Measurements from ENCODE around the gene ALDH1L1. TPM values are rescaled to one million over a fixed set of nuclear protein-coding genes. Genes with fewer than 3 reads are reported as not detected.

ALDH1L1 gene
- total RNA-seq, 1 experiment from 2014 or later, result not detected

- Histone ChIP-seq H3K9me2 (replicated peaks; ENCODE audit: low read length) (no peaks in the 10 kb centered on the region), H3K4me1 (ENCODE audit: insufficient read depth, low read length) (peaks cover 11% of the 10 kb centered on the region), H3K4me3 (ENCODE audit: low read length) (peak overlapping the region; percentile 73), H3K79me2 (ENCODE audit: low read length) (no peaks in the 10 kb centered on the region), H3F3A (ENCODE audit: low read length, unreplicated experiment) (no peaks in the 10 kb centered on the region), H3K9me3 (ENCODE audit: low read length) (0 out of 2 replicates have a peak, but pooled peaks cover 2% of the 10 kb centered on the region), H4K20me1 (ENCODE audit: low read length) (no peaks in the 10 kb centered on the region), H3K4me2 (ENCODE audit: low read length) (peak overlapping the region; percentile 96), H3K27me3 (ENCODE audit: low read length) (no peaks in the 10 kb centered on the region), H2AFZ (ENCODE audit: low read length) (peak overlapping the region; percentile 74), H3K27ac (ENCODE audit: low read length) (no peak overlapping the region), H3K9ac (ENCODE audit: low read length) (peak overlapping the region; percentile 61), H3K36me3 (ENCODE audit: low read depth, low read length) (no peaks in the 10 kb centered on the region)
- TF ChIP-seq CTCF (conservative IDR thresholded peaks at IDR 0.05; ENCODE audit: low read depth, low read length), result no peak
- no peak for TF ChIP-seq EZH2phosphoT487 (IDR thresholded peaks at IDR 0.05; ENCODE audit: borderline replicate concordance, low read length)
- no peak for TF ChIP-seq EZH2 (IDR thresholded peaks at IDR 0.05; ENCODE audit: low read length, unreplicated experiment)
- ATAC-seq (no peak), DNase-seq (no peak)
- BruUV-seq (replicated peaks), result no TSS peak
- CTCF ChIA-PET, result no interaction called here
- POLR2A ChIA-PET (ENCODE audit: unreplicated experiment), result no interaction called here
- intact Hi-C loops (cut with micrococcal nuclease), result loop anchor here (5.0 kb wide), 1 partner anchor 156 kb away; no protein-coding TSS in a partner anchor
Measured at GRCh38 chr3:126083138-126083445, 97.3 kb downstream of the ALDH1L1 start.

- CTCF ChIA-PET, result no interaction called here
- Histone ChIP-seq H4K20me1 (ENCODE audit: low read length) (no peaks in the 10 kb centered on the region), H3K4me3 (ENCODE audit: low read length) (peak overlapping the region; percentile 73), H2AFZ (ENCODE audit: low read length) (no peak overlapping the region), H3K9ac (ENCODE audit: low read length) (no peak overlapping the region), H3K79me2 (ENCODE audit: low read length) (no peaks in the 10 kb centered on the region), H3K9me2 (replicated peaks; ENCODE audit: low read length) (no peaks in the 10 kb centered on the region), H3K4me1 (ENCODE audit: insufficient read depth, low read length) (peaks cover 11% of the 10 kb centered on the region), H3K27ac (ENCODE audit: low read length) (no peak overlapping the region), H3F3A (ENCODE audit: low read length, unreplicated experiment) (no peaks in the 10 kb centered on the region), H3K36me3 (ENCODE audit: low read depth, low read length) (no peaks in the 10 kb centered on the region), H3K27me3 (ENCODE audit: low read length) (no peaks in the 10 kb centered on the region), H3K9me3 (ENCODE audit: low read length) (no peaks in the 10 kb centered on the region), H3K4me2 (ENCODE audit: low read length) (peak overlapping the region; percentile 96)
- POLR2A ChIA-PET (ENCODE audit: unreplicated experiment), result interaction anchor here (0.6 kb wide), 1 partner anchor 92 kb away, joined by 6 read pairs; no protein-coding TSS in a partner anchor
- BruUV-seq (replicated peaks), result TSS peak; percentile 60
- intact Hi-C loops (cut with micrococcal nuclease), result loop anchor here (5.0 kb wide), 1 partner anchor 155 kb away; no protein-coding TSS in a partner anchor
- DNase-seq (no peak), ATAC-seq (no peak)
- no peak for TF ChIP-seq CTCF (conservative IDR thresholded peaks at IDR 0.05; ENCODE audit: low read depth, low read length)
- no peak for TF ChIP-seq EZH2 (IDR thresholded peaks at IDR 0.05; ENCODE audit: low read length, unreplicated experiment)
Measured at GRCh38 chr3:126082362-126083137, 97.8 kb downstream of the ALDH1L1 start.

Measured in PC-3 (cell line).